GM23338 (cell line): ENCODE data around the gene MXRA8. TPM values are rescaled to one million over a fixed set of nuclear protein-coding genes. Genes with fewer than 3 reads are reported as not detected.
"Not testable (repeated sequence)": the region's sequence is repeated elsewhere in the genome, so short reads cannot be mapped to it uniquely, and the experiment has no call there.

Experiments used
- ATAC-seq: fragments of 200-7000 bp; cut with Tn5 transposase; 3 replicates; pipeline ENCODE4 v1.9.1; 2020
- DNase-seq: peaks from one replicate; pipeline ENCODE4 v3.0.0-alpha.2; 2015; ENCODE audit warnings: low spot score
- H2AFZ ChIP-seq: fragments of 200-600 bp; sonication (generic); 2 replicates; pipeline ENCODE4 v1.8.0; 2016; ENCODE audit warnings: antibody characterized with exemption, mild to moderate bottlenecking, moderate library complexity
- H3F3A ChIP-seq: fragments of 200-600 bp; sonication (generic); replicated peaks from 2 replicates; pipeline ENCODE4 v1.8.0; 2017; ENCODE audit warnings: antibody characterized with exemption, mixed run types, low read depth
- H3K27ac ChIP-seq: fragments of 200-600 bp; sonication (generic); 2 replicates; pipeline ENCODE4 v1.6.1; 2016; ENCODE audit warnings: low read depth
- H3K27me3 ChIP-seq: fragments of 200-600 bp; sonication (generic); 2 replicates; pipeline ENCODE4 v1.8.0; 2016; ENCODE audit warnings: mild to moderate bottlenecking, mixed run types, moderate library complexity; ENCODE audit not compliant: insufficient read depth
- H3K36me3 ChIP-seq: fragments of 200-600 bp; sonication (generic); 2 replicates; pipeline ENCODE4 v1.8.0; 2016; ENCODE audit warnings: mild to moderate bottlenecking; ENCODE audit not compliant: insufficient read depth
- H3K4me1 ChIP-seq: fragments of 200-600 bp; sonication (generic); 2 replicates; pipeline ENCODE4 v1.8.0; 2016; ENCODE audit warnings: mild to moderate bottlenecking, moderate library complexity; ENCODE audit not compliant: insufficient read depth
- H3K4me2 ChIP-seq: fragments of 200-600 bp; sonication (generic); 2 replicates; pipeline ENCODE4 v1.7.1; 2017; ENCODE audit warnings: mixed run types
- H3K4me3 ChIP-seq: fragments of 200-600 bp; sonication (generic); 2 replicates; pipeline ENCODE4 v1.6.1; 2016; ENCODE audit warnings: mixed run types
- H3K79me2 ChIP-seq: fragments of 200-600 bp; sonication (generic); replicated peaks from 2 replicates; pipeline ENCODE4 v1.8.0; 2017; ENCODE audit warnings: mild to moderate bottlenecking; ENCODE audit not compliant: insufficient read depth
- H3K9me2 ChIP-seq: fragments of 200-600 bp; sonication (generic); 2 replicates; pipeline ENCODE4 v1.8.0; 2017; ENCODE audit not compliant: insufficient read depth
- H4K20me1 ChIP-seq: fragments of 200-600 bp; sonication (generic); replicated peaks from 2 replicates; pipeline ENCODE4 v1.8.0; 2017; ENCODE audit warnings: mild to moderate bottlenecking; ENCODE audit not compliant: insufficient read depth
- H3K27ac Mint-ChIP-seq: 2 replicates; pipeline ENCODE4 v1.8.0; 2020; ENCODE audit warnings: inconsistent platforms, mild to moderate bottlenecking, moderate library complexity, mixed read lengths
- H3K27me3 Mint-ChIP-seq: 3 replicates; pipeline ENCODE4 v1.8.0; 2022; ENCODE audit warnings: low read depth, mild to moderate bottlenecking, moderate library complexity, mixed read lengths, inconsistent platforms; ENCODE audit not compliant: insufficient read depth, poor library complexity
- H3K36me3 Mint-ChIP-seq: 3 replicates; pipeline ENCODE4 v1.8.0; 2021; ENCODE audit warnings: low read depth, mild to moderate bottlenecking, inconsistent platforms, moderate library complexity, mixed read lengths
- H3K4me1 Mint-ChIP-seq: 3 replicates; pipeline ENCODE4 v1.8.0; 2020; ENCODE audit warnings: mild to moderate bottlenecking, inconsistent platforms, mixed read lengths
- H3K4me3 Mint-ChIP-seq: 3 replicates; pipeline ENCODE4 v1.8.0; 2021; ENCODE audit warnings: moderate library complexity, mild to moderate bottlenecking, inconsistent platforms, mixed read lengths
- H3K9me3 Mint-ChIP-seq: 3 replicates; pipeline ENCODE4 v1.8.0; 2020; ENCODE audit warnings: moderate library complexity, mild to moderate bottlenecking, inconsistent platforms, mixed read lengths
- CTCF ChIP-seq, 2 experiments: fragments of 200-600 bp in 1 of 2; sonication (generic) in 1 of 2; conservative IDR thresholded peaks; 2 replicates each; pipeline versions ENCODE4 v1.5.1 to v1.6.1; 2016 to 2017; ENCODE audit warnings: antibody characterized with exemption in 2 of 2, low read depth in 2 of 2, mild to moderate bottlenecking in 2 of 2, moderate library complexity in 1 of 2
- EZH2 ChIP-seq: fragments of 200-600 bp; sonication (generic); IDR thresholded peaks from one replicate; pipeline ENCODE4 v1.8.0; 2017; ENCODE audit warnings: antibody characterized with exemption, mild to moderate bottlenecking, low read depth; ENCODE audit not compliant: unreplicated experiment
- EZH2phosphoT487 ChIP-seq: fragments of 200-600 bp; sonication (generic); IDR thresholded peaks from one replicate; pipeline ENCODE4 v1.8.1; 2018; ENCODE audit warnings: antibody characterized with exemption; ENCODE audit not compliant: unreplicated experiment
- JUNB ChIP-seq: IDR thresholded peaks from one replicate; pipeline ENCODE4 v1.6.1; 2016; ENCODE audit warnings: antibody characterized with exemption; ENCODE audit not compliant: unreplicated experiment
- NANOG ChIP-seq: IDR thresholded peaks from 2 replicates; pipeline ENCODE4 v1.6.1; 2016; ENCODE audit warnings: antibody characterized with exemption, borderline replicate concordance
- POLR2AphosphoS5 ChIP-seq: IDR thresholded peaks from 2 replicates; pipeline ENCODE4 v1.6.1; 2016; ENCODE audit warnings: antibody characterized with exemption, low read depth
- STAT1 ChIP-seq: IDR thresholded peaks from one replicate; pipeline ENCODE4 v1.6.1; 2016; ENCODE audit warnings: antibody characterized with exemption; ENCODE audit not compliant: unreplicated experiment
- ZNF331 ChIP-seq: fragments of 250-450 bp; sonication (Bioruptor Pico); IDR thresholded peaks from 2 replicates; pipeline ENCODE4 v1.5.0; 2020; ENCODE audit warnings: low read depth, mild to moderate bottlenecking, moderate library complexity
- polyA plus RNA-seq: library from polyadenylated mRNA; unstranded; fragments of >200 nt; fragmentation: Nextera tagmentation; extraction: Ambion mirVana; gene quantifications from 2 replicates; pipeline ENCODE4 v1.2.1, GENCODE V29; 2016
- total RNA-seq: library from RNA; depleted of rRNA; stranded (reverse); fragments of >200 nt; shearing (Covaris generic); gene quantifications from 2 replicates; pipeline ENCODE4 v1.2.3, GENCODE V29; 2014
- TF ChIP-seq, protein P1 (sequence below): IDR thresholded peaks from one replicate; pipeline ENCODE4 v1.6.1; 2018; ENCODE audit warnings: antibody characterized with exemption; ENCODE audit not compliant: unreplicated experiment
- TF ChIP-seq, protein P2 (sequence below): IDR thresholded peaks from 2 replicates; pipeline ENCODE4 v1.6.1; 2016; ENCODE audit warnings: antibody characterized with exemption

The MXRA8 gene
- total and polyA plus RNA-seq, 2 experiments from 2014 or later: 9.1 to 17.2 TPM

DNA sequence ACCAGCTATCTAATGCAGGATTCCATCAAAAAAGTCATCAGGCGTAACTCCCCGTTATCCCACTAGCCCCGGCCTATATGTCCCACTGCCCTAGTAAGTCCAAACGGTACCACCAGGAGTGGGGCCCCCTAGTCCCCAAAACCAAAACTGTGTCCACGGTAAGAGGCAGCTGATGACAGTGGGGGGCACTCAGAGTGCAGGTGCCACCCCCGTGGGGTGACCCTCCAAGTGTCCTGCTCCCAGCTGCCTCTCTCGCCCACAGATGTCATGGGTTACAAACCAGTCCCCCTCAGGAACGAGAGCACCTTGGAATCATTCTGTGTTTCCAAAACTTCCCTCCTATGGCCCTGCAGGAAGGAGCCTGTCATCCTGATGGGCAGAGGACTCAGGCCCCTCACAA lies 27.6 kb upstream of the MXRA8 start (continued):
- TF ChIP-seq, protein P1, sequence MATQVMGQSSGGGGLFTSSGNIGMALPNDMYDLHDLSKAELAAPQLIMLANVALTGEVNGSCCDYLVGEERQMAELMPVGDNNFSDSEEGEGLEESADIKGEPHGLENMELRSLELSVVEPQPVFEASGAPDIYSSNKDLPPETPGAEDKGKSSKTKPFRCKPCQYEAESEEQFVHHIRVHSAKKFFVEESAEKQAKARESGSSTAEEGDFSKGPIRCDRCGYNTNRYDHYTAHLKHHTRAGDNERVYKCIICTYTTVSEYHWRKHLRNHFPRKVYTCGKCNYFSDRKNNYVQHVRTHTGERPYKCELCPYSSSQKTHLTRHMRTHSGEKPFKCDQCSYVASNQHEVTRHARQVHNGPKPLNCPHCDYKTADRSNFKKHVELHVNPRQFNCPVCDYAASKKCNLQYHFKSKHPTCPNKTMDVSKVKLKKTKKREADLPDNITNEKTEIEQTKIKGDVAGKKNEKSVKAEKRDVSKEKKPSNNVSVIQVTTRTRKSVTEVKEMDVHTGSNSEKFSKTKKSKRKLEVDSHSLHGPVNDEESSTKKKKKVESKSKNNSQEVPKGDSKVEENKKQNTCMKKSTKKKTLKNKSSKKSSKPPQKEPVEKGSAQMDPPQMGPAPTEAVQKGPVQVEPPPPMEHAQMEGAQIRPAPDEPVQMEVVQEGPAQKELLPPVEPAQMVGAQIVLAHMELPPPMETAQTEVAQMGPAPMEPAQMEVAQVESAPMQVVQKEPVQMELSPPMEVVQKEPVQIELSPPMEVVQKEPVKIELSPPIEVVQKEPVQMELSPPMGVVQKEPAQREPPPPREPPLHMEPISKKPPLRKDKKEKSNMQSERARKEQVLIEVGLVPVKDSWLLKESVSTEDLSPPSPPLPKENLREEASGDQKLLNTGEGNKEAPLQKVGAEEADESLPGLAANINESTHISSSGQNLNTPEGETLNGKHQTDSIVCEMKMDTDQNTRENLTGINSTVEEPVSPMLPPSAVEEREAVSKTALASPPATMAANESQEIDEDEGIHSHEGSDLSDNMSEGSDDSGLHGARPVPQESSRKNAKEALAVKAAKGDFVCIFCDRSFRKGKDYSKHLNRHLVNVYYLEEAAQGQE: no peak
- TF ChIP-seq, protein P2, sequence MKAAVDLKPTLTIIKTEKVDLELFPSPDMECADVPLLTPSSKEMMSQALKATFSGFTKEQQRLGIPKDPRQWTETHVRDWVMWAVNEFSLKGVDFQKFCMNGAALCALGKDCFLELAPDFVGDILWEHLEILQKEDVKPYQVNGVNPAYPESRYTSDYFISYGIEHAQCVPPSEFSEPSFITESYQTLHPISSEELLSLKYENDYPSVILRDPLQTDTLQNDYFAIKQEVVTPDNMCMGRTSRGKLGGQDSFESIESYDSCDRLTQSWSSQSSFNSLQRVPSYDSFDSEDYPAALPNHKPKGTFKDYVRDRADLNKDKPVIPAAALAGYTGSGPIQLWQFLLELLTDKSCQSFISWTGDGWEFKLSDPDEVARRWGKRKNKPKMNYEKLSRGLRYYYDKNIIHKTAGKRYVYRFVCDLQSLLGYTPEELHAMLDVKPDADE: no peak

GRCh38 chr1:1385339-1385738 lies 27.0 kb upstream of the MXRA8 start:
- H3K27ac Mint-ChIP-seq, H3K4me3 Mint-ChIP-seq, H3K27me3 Mint-ChIP-seq, H3K79me2 ChIP-seq, H3K9me2 ChIP-seq, H3K4me3 ChIP-seq, H4K20me1 ChIP-seq, H3K9me3 Mint-ChIP-seq, H3K4me1 Mint-ChIP-seq, H3K4me2 ChIP-seq, ATAC-seq, H2AFZ ChIP-seq, H3K27me3 ChIP-seq, H3K4me1 ChIP-seq, DNase-seq, H3K27ac ChIP-seq: not testable (repeated sequence)
- H3K36me3 ChIP-seq: peaks cover 40% of the 10 kb centered on the region
- peaks cover 19% of the 10 kb centered on the region for H3F3A ChIP-seq
- peaks cover 62% of the 10 kb centered on the region for H3K36me3 Mint-ChIP-seq

GRCh38 chr1:1381294-1381693 lies 22.9 kb upstream of the MXRA8 start:
- no peak overlapping the region for H2AFZ ChIP-seq
- H3K79me2 ChIP-seq: 0 out of 2 replicates have a peak, but pooled peaks cover 5% of the 10 kb centered on the region
- no peaks in the 10 kb centered on the region for H3K27me3 ChIP-seq
- ATAC-seq: no peak
- H3K4me3 ChIP-seq: no peak overlapping the region
- H3F3A ChIP-seq: peaks cover 6% of the 10 kb centered on the region
- peaks cover 4% of the 10 kb centered on the region; the same call in 1 of the 2 replicates for H3K36me3 ChIP-seq
- H3K4me1 ChIP-seq: peaks cover 3% of the 10 kb centered on the region; the same call in 1 of the 2 replicates
- no peak for DNase-seq
- H3K27ac ChIP-seq: no peak overlapping the region
- no peak overlapping the region for H3K4me2 ChIP-seq
- Mint-ChIP-seq H3K9me3 (no peaks in the 10 kb centered on the region; the same call in 2 of the 3 replicates), H3K36me3 (peaks cover 23% of the 10 kb centered on the region), H3K4me3 (no peak overlapping the region), H3K27ac (no peak overlapping the region), H3K4me1 (peaks cover 3% of the 10 kb centered on the region; the same call in 2 of the 3 replicates), H3K27me3 (peaks cover 3% of the 10 kb centered on the region)
- no peaks in the 10 kb centered on the region for H3K9me2 ChIP-seq
- H4K20me1 ChIP-seq: no peaks in the 10 kb centered on the region; the same call in 1 of the 2 replicates
- no peak for TF ChIP-seq STAT1
- no peak for TF ChIP-seq JUNB
- no peak for TF ChIP-seq EZH2phosphoT487
- TF ChIP-seq POLR2AphosphoS5: no peak
- TF ChIP-seq, protein P2: no peak
- no peak for TF ChIP-seq ZNF331 (CRISPR knock-in tag)
- no peak for TF ChIP-seq NANOG
- TF ChIP-seq EZH2: no peak
- TF ChIP-seq, protein P1: no peak
- TF ChIP-seq CTCF (conservative IDR thresholded peaks at IDR 0.05; ENCODE audit: low read depth in 2 of 2): no peak
